IMR-90 (cell line): ENCODE measurements around the gene JMJD8. TPM values are rescaled to one million over a fixed set of nuclear protein-coding genes. Genes with fewer than 3 reads are reported as not detected.

Source experiments
- ATAC-seq: fragments of 200-7000 bp; cut with Tn5 transposase; 2 replicates; pipeline ENCODE4 v1.9.1; 2020; ENCODE audit warnings: low read depth, mild to moderate bottlenecking, moderate library complexity
- BruUV-seq: library from RNA; stranded (reverse); fragments of 400-500 nt; replicated peaks from 2 replicates; lab custom pipeline; 2021; lab: Mats Ljungman, UMichigan
- CTCF ChIA-PET: fragments of 300-600 bp; formaldehyde crosslinking; extraction: SDS; loops from one replicate; lab custom pipeline; 2021; ENCODE audit warnings: antibody characterized with exemption; lab: Yijun Ruan, JAX
- POLR2A ChIA-PET: fragments of 300-600 bp; sonication (Branson Sonifier 250); formaldehyde crosslinking; loops from one replicate; lab custom pipeline; 2022; ENCODE audit warnings: antibody characterized with exemption; ENCODE audit not compliant: unreplicated experiment; lab: Charles Lee
- DNase-seq: peaks from one replicate; pipeline ENCODE4 v3.0.0; 2013
- H2AFZ ChIP-seq: replicated peaks from 2 replicates; pipeline ENCODE3; 2013; ENCODE audit warnings: low read length, mild to moderate bottlenecking; ENCODE audit not compliant: poor library complexity
- H2AK5ac ChIP-seq: 2 replicates; pipeline ENCODE4 v1.6.1; 2013; ENCODE audit warnings: low read depth, low read length, inconsistent platforms
- H2AK9ac ChIP-seq: replicated peaks from 2 replicates; pipeline ENCODE3; 2013; ENCODE audit warnings: mild to moderate bottlenecking, low read depth, low read length, moderate library complexity; ENCODE audit not compliant: poor library complexity
- H2BK120ac ChIP-seq: 2 replicates; pipeline ENCODE4 v1.6.1; 2013; ENCODE audit warnings: low read depth, low read length, inconsistent platforms
- H2BK15ac ChIP-seq: 3 replicates; pipeline ENCODE4 v1.6.1; 2013; ENCODE audit warnings: low read depth, low read length, inconsistent platforms
- H2BK20ac ChIP-seq: 2 replicates; pipeline ENCODE4 v1.6.1; 2013; ENCODE audit warnings: low read depth, mild to moderate bottlenecking, inconsistent platforms, low read length, moderate library complexity
- H2BK5ac ChIP-seq: 2 replicates; pipeline ENCODE4 v1.6.1; 2013; ENCODE audit warnings: mild to moderate bottlenecking, low read depth, low read length, inconsistent platforms; ENCODE audit not compliant: poor library complexity, severe bottlenecking
- H3K14ac ChIP-seq: replicated peaks from 2 replicates; pipeline ENCODE4 v1.6.1; 2013; ENCODE audit warnings: low read depth, low read length, inconsistent platforms
- H3K18ac ChIP-seq: 2 replicates; pipeline ENCODE4 v1.6.1; 2013; ENCODE audit warnings: low read depth, low read length, control low read depth
- H3K23ac ChIP-seq: 2 replicates; pipeline ENCODE4 v1.6.1; 2013; ENCODE audit warnings: low read depth, low read length, inconsistent platforms
- H3K27ac ChIP-seq: 2 replicates; pipeline ENCODE4 v1.5.1; 2013; ENCODE audit warnings: mild to moderate bottlenecking, control low read depth, low read length; ENCODE audit not compliant: insufficient read depth
- H3K27me3 ChIP-seq: 2 replicates; pipeline ENCODE4 v1.6.1; 2013; ENCODE audit warnings: low read length; ENCODE audit not compliant: control insufficient read depth, insufficient read depth
- H3K36me3 ChIP-seq: 2 replicates; pipeline ENCODE4 v1.6.1; 2013; ENCODE audit warnings: low read length, mixed read lengths; ENCODE audit not compliant: control insufficient read depth, insufficient read depth
- H3K4ac ChIP-seq: 2 replicates; pipeline ENCODE4 v1.6.1; 2013; ENCODE audit warnings: low read depth, low read length, inconsistent platforms
- H3K4me1 ChIP-seq: 2 replicates; pipeline ENCODE4 v1.6.1; 2013; ENCODE audit warnings: low read length, mixed read lengths; ENCODE audit not compliant: control insufficient read depth, insufficient read depth
- H3K4me2 ChIP-seq: 2 replicates; pipeline ENCODE4 v1.6.1; 2013; ENCODE audit warnings: low read depth, mild to moderate bottlenecking, control low read depth, low read length, moderate library complexity
- H3K4me3 ChIP-seq: 2 replicates; pipeline ENCODE4 v1.5.1; 2013; ENCODE audit warnings: low read depth, mild to moderate bottlenecking, control low read depth, low read length, moderate library complexity; ENCODE audit not compliant: insufficient read depth
- H3K56ac ChIP-seq: 2 replicates; pipeline ENCODE4 v1.6.1; 2013; ENCODE audit warnings: low read length, inconsistent platforms; ENCODE audit not compliant: insufficient read depth; ENCODE audit errors: extremely low read depth
- H3K79me1 ChIP-seq, 2 experiments: 2 replicates each; pipeline ENCODE4 v1.6.1; 2013; ENCODE audit warnings: low read length in 2 of 2, inconsistent platforms in 1 of 2, low read depth in 1 of 2
- H3K9ac ChIP-seq: 2 replicates; pipeline ENCODE4 v1.6.1; 2013; ENCODE audit warnings: low read depth, low read length, control low read depth
- H3K9me1 ChIP-seq: 2 replicates; pipeline ENCODE4 v1.6.1; 2013; ENCODE audit warnings: low read length, inconsistent platforms; ENCODE audit not compliant: insufficient read depth
- H3K9me3 ChIP-seq: 2 replicates; pipeline ENCODE4 v1.6.1; 2013; ENCODE audit warnings: low read length; ENCODE audit not compliant: control insufficient read depth, insufficient read depth
- H4K20me1 ChIP-seq: 2 replicates; pipeline ENCODE4 v1.6.1; 2013; ENCODE audit warnings: low read length, inconsistent platforms; ENCODE audit not compliant: insufficient read depth
- H4K5ac ChIP-seq: 2 replicates; pipeline ENCODE4 v1.6.1; 2013; ENCODE audit warnings: mild to moderate bottlenecking, low read depth, low read length, control low read depth
- H4K8ac ChIP-seq, 2 experiments: 2 replicates each; pipeline ENCODE4 v1.6.1; 2013; ENCODE audit warnings: low read depth in 2 of 2, low read length in 2 of 2, control low read depth in 1 of 2, inconsistent platforms in 1 of 2
- H4K91ac ChIP-seq: 2 replicates; pipeline ENCODE4 v1.6.1; 2013; ENCODE audit warnings: low read depth, low read length, inconsistent platforms; ENCODE audit not compliant: insufficient read depth
- RFX5 ChIP-seq: IDR thresholded peaks from 2 replicates; pipeline ENCODE4 v1.8.0; 2012; ENCODE audit warnings: low read depth, mild to moderate bottlenecking, low read length, moderate library complexity
- WGBS, 2 experiments: methylation state at CpG; one replicate each; pipeline versions ENCODE4 v1.1.5 to v1.1.7; 2013; ENCODE audit warnings: missing lambda C conversion rate in 2 of 2; ENCODE audit not compliant: insufficient read length in 1 of 2; ENCODE audit errors: extremely low coverage in 2 of 2; 5-methylcytosine and 5-hydroxymethylcytosine counted together
- dilution Hi-C: fragments of 300-500 bp; cut with HindIII; formaldehyde crosslinking; loops from one replicate; pipeline ENCODE4 v1.14.3; 2018; ENCODE audit warnings: low sequenced_read_pairs; ENCODE audit not compliant: unreplicated experiment
- in situ Hi-C: fragments of 300-500 bp; cut with MboI; formaldehyde crosslinking; loops from 3 replicates; pipeline ENCODE4 v1.14.3; 2019; ENCODE audit warnings: low sequenced_read_pairs, inconsistent platforms, mixed read lengths
- intact Hi-C: fragments of 100-400 bp; cut with micrococcal nuclease; formaldehyde crosslinking; loops from 2 replicates; pipeline ENCODE4 v1.10.0; 2022
- polyA plus RNA-seq, 3 experiments: library from polyadenylated mRNA; depleted of rRNA; stranded (reverse); fragments of >200 nt; gene quantifications; 2 replicates each; pipeline ENCODE4 v1.2.3, GENCODE V29; 2012; ENCODE audit warnings: low replicate concordance in 1 of 3
- total RNA-seq: library from RNA; depleted of rRNA; stranded (reverse); fragments of >200 nt; gene quantifications from 2 replicates; pipeline ENCODE4 v1.2.3, GENCODE V29; 2012

Gene JMJD8
- total and polyA plus RNA-seq, 2 of the 4 experiments (the other 2 are of a cell fraction), result 17.7 to 62.5 TPM

- ChIA-PET CTCF (no interaction called here), POLR2A (no interaction called here)
- Histone ChIP-seq H2BK5ac (no peak overlapping the region), H3K23ac (no peak overlapping the region), H3K4me3 (no peak overlapping the region), H3K4me2 (no peak overlapping the region), H4K5ac (no peak overlapping the region), H3K36me3 (peaks cover 4% of the 10 kb centered on the region), H2BK15ac (no peak overlapping the region), H3K27ac (no peak overlapping the region), H3K4me1 (peaks cover 5% of the 10 kb centered on the region), H3K18ac (no peak overlapping the region), H3K79me1 (no peaks in the 10 kb centered on the region), H4K8ac (no peak overlapping the region), H3K14ac (no peak overlapping the region), H3K9me1 (no peaks in the 10 kb centered on the region), H3K9ac (no peak overlapping the region), H2BK20ac (no peak overlapping the region), H4K20me1 (no peaks in the 10 kb centered on the region), H2BK120ac (no peak overlapping the region), H3K4ac (no peak overlapping the region), H4K91ac (no peak overlapping the region), H2AK9ac (no peak overlapping the region), H3K27me3 (no peaks in the 10 kb centered on the region), H3K56ac (no peak overlapping the region), H2AK5ac (no peak overlapping the region), H3K9me3 (no peaks in the 10 kb centered on the region), H2AFZ (no peak overlapping the region)
- in situ Hi-C loops (no loop called here), dilution Hi-C loops (no loop called here), intact Hi-C loops (no loop called here)
- BruUV-seq, result no TSS peak
- no peak for TF ChIP-seq RFX5
- DNase-seq (no peak), ATAC-seq (no peak)
- WGBS, 2 experiments, result 96% methylated on average over 18 of the region's 19 CpGs; no CpG with 5 or more reads in 1 of the 2 experiments
Observed at GRCh38 chr16:662095-662494, 22.0 kb downstream of the JMJD8 start.
